ENCODE measurements around the gene COL4A5.

- TF ChIP-seq CTCF (IDR thresholded peaks at IDR 0.05; ENCODE audit: low read length): no peak
- TF ChIP-seq EZH2 (IDR thresholded peaks at IDR 0.05; ENCODE audit: borderline replicate concordance, low read length): no peak
Measured at GRCh38 chrX:108722561-108722960, 282.9 kb downstream of the COL4A5 start.
